HFF-Myc (cell line): Measurements from ENCODE around the gene MCCC1.

ENCODE experiments used
- DNase-seq: peaks from one replicate; pipeline ENCODE4 v3.0.0-alpha.2; 2011; ENCODE audit warnings: low read depth; ENCODE audit errors: extremely low read depth
- H3K4me3 ChIP-seq: replicated peaks from 2 replicates; pipeline ENCODE4 v1.5.1; 2011; ENCODE audit warnings: low read depth, mild to moderate bottlenecking, control low read depth, low read length
- CTCF ChIP-seq: IDR thresholded peaks from 2 replicates; pipeline ENCODE4 v1.5.1; 2012; ENCODE audit warnings: mild to moderate bottlenecking, low read depth, low read length, control low read depth; ENCODE audit errors: missing control alignments

The MCCC1 gene

GRCh38 chr3:183087184-183087583, 12.1 kb downstream of the MCCC1 start:
- no peak for TF ChIP-seq CTCF
- no peak for DNase-seq
- H3K4me3 ChIP-seq: no peak overlapping the region

DNA sequence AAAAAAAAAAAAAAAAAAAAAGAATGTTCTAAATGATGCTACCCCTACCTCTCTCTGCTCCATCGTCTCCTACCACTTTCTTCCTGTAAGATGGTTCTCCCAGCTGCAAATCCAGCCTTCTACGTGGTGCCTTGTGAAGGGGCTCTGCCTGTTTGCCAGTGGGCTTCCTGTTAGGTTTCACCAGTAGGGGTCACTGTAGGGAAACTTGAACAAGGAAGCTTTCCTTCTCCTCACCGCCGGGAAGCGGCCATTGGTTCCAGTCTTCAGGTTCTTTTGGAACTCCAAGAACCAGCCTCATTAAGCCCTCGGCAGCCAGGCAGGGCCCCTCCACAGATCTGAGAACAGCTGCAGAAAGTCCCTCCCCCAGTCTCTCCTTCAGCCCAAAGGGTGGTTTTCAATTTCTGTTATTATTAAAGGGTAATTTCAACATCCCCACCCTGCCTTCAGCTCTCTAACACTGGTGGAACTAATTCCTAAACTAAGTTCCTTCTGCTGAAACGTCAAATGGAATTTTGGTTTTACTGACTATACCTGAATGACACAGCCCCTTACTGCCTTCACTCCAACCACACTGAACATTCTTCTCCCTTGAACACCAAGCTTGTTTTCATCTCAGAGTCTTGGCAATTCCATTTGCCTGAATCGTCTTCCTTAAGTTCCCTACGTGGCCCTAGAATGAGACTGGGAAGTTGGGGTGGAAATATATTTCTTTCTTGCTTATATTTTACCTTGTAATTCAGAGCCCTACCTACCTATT, 13.5 kb downstream of the MCCC1 start:
- DNase-seq: no peak
- TF ChIP-seq CTCF: peak; percentile 50
- H3K4me3 ChIP-seq: no peak overlapping the region

GRCh38 chr3:183082355-183082915, 16.9 kb downstream of the MCCC1 start:
- TF ChIP-seq CTCF: no peak
- DNase-seq: no peak
- no peak overlapping the region for H3K4me3 ChIP-seq

DNA sequence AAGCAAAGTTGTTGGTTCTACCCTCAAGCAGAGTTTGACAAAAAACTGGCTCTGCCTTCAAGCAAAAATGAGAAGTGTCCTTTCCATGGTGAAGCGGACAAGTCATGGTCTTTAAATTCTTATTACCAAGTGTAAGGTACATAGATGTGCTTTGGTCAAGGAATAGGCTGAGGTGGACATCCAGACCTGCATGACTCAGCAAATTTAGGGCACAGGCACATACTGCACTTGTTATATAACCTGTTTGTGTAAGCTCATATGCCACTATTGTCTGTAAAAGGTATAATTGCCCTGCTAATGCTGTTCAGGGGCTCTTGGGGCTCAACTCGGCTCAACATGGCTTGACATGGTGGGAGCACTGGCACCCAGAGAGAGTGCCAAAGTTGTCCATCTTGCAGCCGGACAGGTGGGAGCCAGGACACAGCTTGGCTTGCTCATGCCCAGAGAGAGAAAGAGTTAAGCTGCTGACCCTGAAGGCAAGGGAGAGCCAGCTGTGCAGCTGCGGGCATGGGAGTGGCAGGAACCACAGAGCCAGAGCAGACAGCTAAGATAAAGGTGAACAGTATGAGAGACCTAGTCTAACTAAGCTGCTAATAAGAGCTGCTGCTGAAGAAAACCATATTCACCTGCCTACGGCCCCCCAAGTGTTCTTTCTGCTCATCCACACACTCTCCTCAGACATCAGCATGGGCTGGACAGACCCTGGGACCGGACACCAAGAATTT, 17.7 kb downstream of the MCCC1 start:
- no peak for DNase-seq
- TF ChIP-seq CTCF: no peak
- no peak overlapping the region for H3K4me3 ChIP-seq

DNA sequence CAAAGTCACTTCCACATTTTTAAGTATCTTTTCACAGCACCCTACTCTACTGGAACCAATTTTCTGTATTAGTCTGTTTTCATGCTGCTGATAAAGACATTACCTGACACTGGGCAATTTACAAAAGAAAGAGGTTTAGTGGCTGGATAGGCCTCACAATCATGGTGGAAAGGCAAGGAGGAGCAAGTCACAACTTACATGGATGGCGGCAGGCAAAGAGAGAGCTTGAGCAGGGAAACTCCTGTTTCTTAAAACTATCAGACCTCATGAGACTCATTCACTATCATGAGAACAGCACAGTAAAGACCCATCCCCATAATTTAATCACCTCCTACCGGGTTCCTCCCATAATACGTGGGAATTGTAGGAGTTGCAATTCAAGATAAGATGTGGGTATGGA, 18.7 kb downstream of the MCCC1 start:
- TF ChIP-seq CTCF: no peak
- H3K4me3 ChIP-seq: no peak overlapping the region
- no peak for DNase-seq

DNA sequence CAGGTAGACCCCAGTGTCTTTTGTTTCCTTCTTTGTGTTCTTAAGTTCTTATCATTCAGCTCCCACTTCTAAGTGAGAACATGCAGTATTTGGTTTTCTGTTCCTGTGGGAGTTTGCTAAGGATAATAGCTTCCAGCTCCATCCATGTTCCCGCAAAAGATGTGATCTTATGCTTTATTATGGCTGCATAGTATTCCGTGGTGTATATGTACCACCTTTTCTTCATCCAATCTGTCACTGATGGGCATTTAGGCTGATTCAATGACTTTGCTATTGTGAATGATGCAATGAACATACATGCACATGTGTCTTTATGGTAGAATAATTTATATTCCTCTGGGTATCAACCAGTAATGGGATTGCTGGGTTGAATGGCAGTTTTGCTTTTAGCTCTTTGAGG, 24.4 kb downstream of the MCCC1 start:
- DNase-seq: no peak
- H3K4me3 ChIP-seq: no peak overlapping the region
- TF ChIP-seq CTCF: no peak
